ENCODE measurements around the gene SERPINB4. TPM values are rescaled to one million over a fixed set of nuclear protein-coding genes. Genes with fewer than 3 reads are reported as not detected.

SERPINB4 gene
- total RNA-seq, 2 donors from 2014 or later: 0.51 to 1.1 TPM

- Histone ChIP-seq H3K9me3 (no peaks in the 10 kb centered on the region), H3K27me3 (replicated peaks; ENCODE audit: insufficient read depth) (no peaks in the 10 kb centered on the region), H3K36me3 (no peaks in the 10 kb centered on the region), H3K4me3 (no peak overlapping the region), H3K4me1 (replicated peaks) (no peaks in the 10 kb centered on the region), H3K27ac (peak overlapping the region; percentile 38 to 52)
- no peak for TF ChIP-seq POLR2A (IDR thresholded peaks at IDR 0.05)
- TF ChIP-seq, protein P1, sequence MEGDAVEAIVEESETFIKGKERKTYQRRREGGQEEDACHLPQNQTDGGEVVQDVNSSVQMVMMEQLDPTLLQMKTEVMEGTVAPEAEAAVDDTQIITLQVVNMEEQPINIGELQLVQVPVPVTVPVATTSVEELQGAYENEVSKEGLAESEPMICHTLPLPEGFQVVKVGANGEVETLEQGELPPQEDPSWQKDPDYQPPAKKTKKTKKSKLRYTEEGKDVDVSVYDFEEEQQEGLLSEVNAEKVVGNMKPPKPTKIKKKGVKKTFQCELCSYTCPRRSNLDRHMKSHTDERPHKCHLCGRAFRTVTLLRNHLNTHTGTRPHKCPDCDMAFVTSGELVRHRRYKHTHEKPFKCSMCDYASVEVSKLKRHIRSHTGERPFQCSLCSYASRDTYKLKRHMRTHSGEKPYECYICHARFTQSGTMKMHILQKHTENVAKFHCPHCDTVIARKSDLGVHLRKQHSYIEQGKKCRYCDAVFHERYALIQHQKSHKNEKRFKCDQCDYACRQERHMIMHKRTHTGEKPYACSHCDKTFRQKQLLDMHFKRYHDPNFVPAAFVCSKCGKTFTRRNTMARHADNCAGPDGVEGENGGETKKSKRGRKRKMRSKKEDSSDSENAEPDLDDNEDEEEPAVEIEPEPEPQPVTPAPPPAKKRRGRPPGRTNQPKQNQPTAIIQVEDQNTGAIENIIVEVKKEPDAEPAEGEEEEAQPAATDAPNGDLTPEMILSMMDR (IDR thresholded peaks at IDR 0.05): no peak
- TF ChIP-seq POLR2AphosphoS5 (IDR thresholded peaks at IDR 0.05): peak; percentile 84
- peak; percentile 65 for DNase-seq (ENCODE audit: low spot score)
- intact Hi-C loops (cut with DNase I): no loop called here
- 28% methylated on average over 2 of the region's 2 CpGs for WGBS
These were observed 39.1 kb upstream of the SERPINB4 start for GRCh38 chr18:63683152-63683551.

DNA sequence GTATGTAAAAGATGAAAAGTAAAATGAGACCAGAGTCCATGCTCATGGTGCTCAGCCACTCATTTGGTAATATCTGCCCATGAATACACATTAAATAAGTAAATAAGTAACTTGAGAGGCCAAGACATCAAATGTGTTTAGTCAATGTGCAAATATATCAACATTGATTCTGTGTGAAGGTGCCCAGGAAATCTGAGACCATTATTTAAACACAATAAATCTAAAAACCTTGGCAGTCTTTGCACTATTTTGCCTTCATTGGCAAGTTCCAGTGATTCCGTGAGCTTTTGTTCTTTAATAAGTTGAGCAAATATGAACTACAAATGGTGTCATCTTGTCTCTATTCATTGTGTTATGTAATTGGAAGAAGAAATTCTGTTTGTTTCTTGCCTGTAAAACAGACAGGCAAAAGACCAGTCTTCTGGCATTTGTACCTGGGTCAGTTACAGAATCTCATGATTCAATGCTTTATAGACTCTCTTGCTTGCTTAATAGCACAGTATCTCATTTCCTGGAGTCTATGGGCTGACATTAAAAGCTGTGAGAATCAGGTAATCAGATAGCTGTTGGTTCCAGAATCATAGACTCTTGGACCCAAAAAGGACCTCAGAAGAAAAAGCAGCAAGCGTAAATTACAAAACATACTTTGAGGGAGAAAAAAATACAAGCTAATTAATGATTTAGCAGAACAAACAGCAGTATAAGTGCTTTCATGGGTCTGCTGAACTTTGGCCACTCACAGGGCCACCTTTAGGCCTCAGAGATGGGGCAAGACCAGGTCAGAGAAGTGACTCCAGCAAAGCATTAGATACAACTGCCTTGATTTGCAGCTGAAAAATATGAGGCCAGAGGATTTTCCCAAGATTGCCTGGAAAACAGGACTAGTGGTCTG, 37.6 kb upstream of the SERPINB4 start:
- Histone ChIP-seq H3K27me3 (replicated peaks; ENCODE audit: insufficient read depth) (no peaks in the 10 kb centered on the region), H3K27ac (peak overlapping the region; percentile 28 to 46)

GRCh38 chr18:63679820-63680606, 36.0 kb upstream of the SERPINB4 start:
- TF ChIP-seq, protein P1 (IDR thresholded peaks at IDR 0.05): no peak
- TF ChIP-seq POLR2AphosphoS5 (IDR thresholded peaks at IDR 0.05) (no peak), POLR2A (IDR thresholded peaks at IDR 0.05) (no peak)

More for the DNA sequence above, 37.6 kb upstream of the SERPINB4 start:
- Histone ChIP-seq H3K4me1 (replicated peaks) (no peaks in the 10 kb centered on the region), H3K36me3 (no peaks in the 10 kb centered on the region), H3K9me3 (no peaks in the 10 kb centered on the region), H3K4me3 (no peak overlapping the region)
- DNase-seq (ENCODE audit: low spot score): peak; percentile 53
- intact Hi-C loops (cut with DNase I): no loop called here
- TF ChIP-seq, protein P1 (IDR thresholded peaks at IDR 0.05): no peak
- no peak for TF ChIP-seq POLR2A (IDR thresholded peaks at IDR 0.05)
- peak; percentile 88 for TF ChIP-seq POLR2AphosphoS5 (IDR thresholded peaks at IDR 0.05)
- whole genome bisulfite sequencing: 25% methylated on average over 2 of the region's 2 CpGs

GRCh38 chr18:63677500-63678225, 33.6 kb upstream of the SERPINB4 start:
- no peak overlapping the region for H3K4me3 ChIP-seq
- DNase-seq (ENCODE audit: low spot score): no peak
- no peaks in the 10 kb centered on the region for H3K4me1 ChIP-seq (replicated peaks)
- H3K27me3 ChIP-seq (replicated peaks; ENCODE audit: insufficient read depth): no peaks in the 10 kb centered on the region
- H3K9me3 ChIP-seq: no peaks in the 10 kb centered on the region
- no peaks in the 10 kb centered on the region for H3K36me3 ChIP-seq
- TF ChIP-seq, protein P1 (IDR thresholded peaks at IDR 0.05): no peak
- 76% methylated on average over 5 of the region's 5 CpGs for WGBS
- intact Hi-C loops (cut with DNase I): no loop called here
- H3K27ac ChIP-seq: no peak overlapping the region

More at GRCh38 chr18:63679820-63680606, 36.0 kb upstream of the SERPINB4 start:
- Histone ChIP-seq H3K4me1 (replicated peaks) (no peaks in the 10 kb centered on the region), H3K9me3 (no peaks in the 10 kb centered on the region), H3K4me3 (no peak overlapping the region), H3K27me3 (replicated peaks; ENCODE audit: insufficient read depth) (no peaks in the 10 kb centered on the region), H3K27ac (no peak overlapping the region), H3K36me3 (no peaks in the 10 kb centered on the region)
- intact Hi-C loops (cut with DNase I): no loop called here
- 65% methylated on average over 5 of the region's 5 CpGs for WGBS
- no peak for DNase-seq (ENCODE audit: low spot score)
